Activated CD8-positive, alpha-beta memory T cell treated with anti-CD3 and anti-CD28 coated beads, Interleukin-2, amount 50 U/mL, for 1 hour (primary cell): Measurements from ENCODE around the gene FBP2.
"Not testable (repeated sequence)": the region's sequence is repeated elsewhere in the genome, so short reads cannot be mapped to it uniquely, and the experiment has no call there.

ENCODE experiments used
- DNase-seq: peaks from one replicate; pipeline ENCODE4 v3.0.0-alpha.2; 2020; ENCODE audit errors: extremely low read depth

Gene FBP2

GRCh38 chr9:94606646-94607422 lies 13.2 kb upstream of the FBP2 start:
- no peak for DNase-seq

- peak; percentile 13 for DNase-seq
Measured at GRCh38 chr9:94603259-94604160, 9.9 kb upstream of the FBP2 start.

GRCh38 chr9:94602666-94603065 lies 9.0 kb upstream of the FBP2 start:
- DNase-seq = no peak

GRCh38 chr9:94600715-94601114 lies 7.1 kb upstream of the FBP2 start:
- DNase-seq = no peak

GRCh38 chr9:94600258-94600657 lies 6.6 kb upstream of the FBP2 start:
- no peak for DNase-seq

- no peak for DNase-seq
Measured at GRCh38 chr9:94599102-94599501, 5.5 kb upstream of the FBP2 start.

- DNase-seq = not testable (repeated sequence)
Measured at GRCh38 chr9:94592683-94593082, 941 bp downstream of the FBP2 start.

- DNase-seq = no peak
Measured at GRCh38 chr9:94591876-94592275, 1.7 kb downstream of the FBP2 start.

GRCh38 chr9:94591046-94591545 lies 2.5 kb downstream of the FBP2 start:
- DNase-seq = not testable (repeated sequence)

GRCh38 chr9:94588681-94589080 lies 4.9 kb downstream of the FBP2 start:
- DNase-seq = no peak

GRCh38 chr9:94586814-94587213 lies 6.8 kb downstream of the FBP2 start:
- no peak for DNase-seq

- DNase-seq = no peak
Measured at GRCh38 chr9:94586316-94586715, 7.3 kb downstream of the FBP2 start.

- DNase-seq = no peak
Measured at GRCh38 chr9:94584555-94584954, 9.1 kb downstream of the FBP2 start.

GRCh38 chr9:94581728-94582127 lies 11.9 kb downstream of the FBP2 start:
- DNase-seq = no peak

- no peak for DNase-seq
Measured at GRCh38 chr9:94577571-94577970, 16.1 kb downstream of the FBP2 start.

- no peak for DNase-seq
Measured at GRCh38 chr9:94577036-94577435, 16.6 kb downstream of the FBP2 start.

GRCh38 chr9:94576131-94576530 lies 17.5 kb downstream of the FBP2 start:
- DNase-seq = no peak

GRCh38 chr9:94568972-94569712 lies 24.5 kb downstream of the FBP2 start:
- DNase-seq = no peak

- DNase-seq = no peak
Measured at GRCh38 chr9:94568250-94568889, 25.3 kb downstream of the FBP2 start.

- no peak for DNase-seq
Measured at GRCh38 chr9:94567271-94567670, 26.4 kb downstream of the FBP2 start.

GRCh38 chr9:94566550-94566949 lies 27.1 kb downstream of the FBP2 start:
- no peak for DNase-seq

- DNase-seq = not testable (repeated sequence)
Measured at GRCh38 chr9:94564279-94564678, 29.3 kb downstream of the FBP2 start.
